Measurements from ENCODE around the gene RALGAPA1.
"Not testable (repeated sequence)": the region's sequence is repeated elsewhere in the genome, so short reads cannot be mapped to it uniquely, and the experiment has no call there.

Gene RALGAPA1

DNA sequence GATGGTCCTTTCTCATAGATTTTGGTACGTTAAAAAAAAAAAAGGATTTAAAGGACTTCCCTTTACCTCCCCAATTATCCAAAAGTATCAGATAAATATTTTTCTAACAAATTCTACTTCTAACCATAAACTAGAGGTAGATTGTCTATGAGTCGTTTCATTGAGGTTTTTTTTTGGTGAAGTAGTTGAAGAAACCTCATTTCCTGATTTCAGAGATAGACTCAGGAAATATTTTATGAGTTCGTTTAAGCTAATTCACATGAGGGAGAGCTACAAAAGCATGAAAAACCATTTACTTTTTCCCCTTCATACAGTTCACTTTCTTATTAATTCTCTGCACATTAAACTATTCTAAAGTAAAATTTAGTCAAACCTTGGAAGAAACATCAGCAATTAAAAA lies 112.5 kb downstream of the RALGAPA1 start:
- no peak for DNase-seq

DNA sequence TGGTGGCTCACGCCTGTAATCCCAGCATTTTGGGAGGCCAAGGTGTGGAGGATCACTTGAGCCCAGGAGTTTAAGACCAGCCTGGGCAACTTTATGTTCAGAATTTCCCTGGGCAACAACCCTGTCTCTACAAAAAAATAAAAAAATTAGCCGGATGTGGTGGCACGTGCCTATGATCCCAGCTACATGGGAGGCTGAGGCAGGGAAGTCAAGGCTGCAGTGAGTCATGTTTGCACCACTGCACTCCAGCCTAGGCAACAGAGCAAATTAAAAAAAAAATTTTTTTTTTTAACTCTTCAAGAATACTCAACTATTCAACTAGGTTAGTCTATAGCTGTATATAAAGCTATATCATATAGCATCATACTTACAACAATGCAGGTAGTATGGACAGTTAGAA lies 113.0 kb downstream of the RALGAPA1 start:
- no peak for DNase-seq

DNA sequence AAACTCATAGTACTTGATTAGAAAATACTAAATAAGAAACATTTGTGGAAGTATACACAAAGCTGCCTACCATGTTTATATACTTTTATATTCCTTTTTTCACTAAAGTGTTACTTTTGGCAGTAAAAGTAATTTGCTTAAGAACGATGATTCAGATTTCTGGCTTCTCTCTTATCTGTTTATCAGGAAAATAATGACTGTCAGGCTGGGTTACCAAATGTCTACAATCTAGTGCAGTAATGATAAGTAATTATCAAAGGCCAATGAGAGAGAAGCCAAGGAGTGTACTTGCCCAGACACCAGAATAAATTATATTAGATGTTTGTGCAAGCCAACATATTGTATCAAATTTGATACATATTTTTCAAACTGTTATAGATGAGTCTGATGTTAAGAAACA lies 113.4 kb downstream of the RALGAPA1 start:
- DNase-seq = no peak

DNA sequence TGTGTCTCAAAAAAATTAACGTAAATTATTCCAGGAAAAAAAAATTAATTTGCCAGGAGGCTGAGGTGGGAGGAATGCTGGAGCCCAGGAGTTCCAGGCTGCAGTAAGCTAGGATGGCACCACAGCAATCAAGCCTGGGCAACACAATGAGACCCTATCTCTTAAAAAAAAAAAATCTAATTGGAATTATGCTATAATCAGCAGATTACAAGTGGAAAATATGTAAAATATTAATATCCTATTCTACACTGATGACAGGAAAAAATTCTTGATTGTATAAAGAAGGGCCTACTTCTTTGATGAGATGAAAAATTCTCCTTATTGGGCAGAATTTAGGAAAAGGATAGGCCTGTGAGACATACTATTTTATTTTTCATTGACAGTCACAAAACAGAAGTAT lies 114.0 kb downstream of the RALGAPA1 start:
- DNase-seq = no peak

DNA sequence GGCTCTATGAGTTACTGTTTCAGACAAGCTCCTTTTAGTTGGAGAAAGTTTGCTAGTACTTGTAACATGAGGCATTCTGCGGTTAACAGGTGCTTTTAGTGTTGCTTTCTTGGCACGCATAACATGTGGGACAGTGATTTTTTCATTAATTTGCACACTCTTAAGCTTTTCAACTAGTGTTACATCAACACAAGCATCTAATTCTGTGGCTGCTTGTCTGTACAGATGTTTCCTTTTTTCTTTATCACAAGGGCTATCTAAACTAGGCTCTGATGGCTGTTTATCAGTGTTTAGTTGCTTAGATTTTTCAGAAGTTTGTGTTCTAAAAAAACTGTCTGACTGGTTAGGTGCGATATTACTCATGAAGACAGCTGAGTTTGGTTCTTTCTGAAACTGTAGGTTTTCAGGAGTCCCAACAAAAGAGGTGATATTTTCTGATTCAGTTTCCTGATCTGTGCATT lies 120.1 kb downstream of the RALGAPA1 start:
- no peak for DNase-seq

DNA sequence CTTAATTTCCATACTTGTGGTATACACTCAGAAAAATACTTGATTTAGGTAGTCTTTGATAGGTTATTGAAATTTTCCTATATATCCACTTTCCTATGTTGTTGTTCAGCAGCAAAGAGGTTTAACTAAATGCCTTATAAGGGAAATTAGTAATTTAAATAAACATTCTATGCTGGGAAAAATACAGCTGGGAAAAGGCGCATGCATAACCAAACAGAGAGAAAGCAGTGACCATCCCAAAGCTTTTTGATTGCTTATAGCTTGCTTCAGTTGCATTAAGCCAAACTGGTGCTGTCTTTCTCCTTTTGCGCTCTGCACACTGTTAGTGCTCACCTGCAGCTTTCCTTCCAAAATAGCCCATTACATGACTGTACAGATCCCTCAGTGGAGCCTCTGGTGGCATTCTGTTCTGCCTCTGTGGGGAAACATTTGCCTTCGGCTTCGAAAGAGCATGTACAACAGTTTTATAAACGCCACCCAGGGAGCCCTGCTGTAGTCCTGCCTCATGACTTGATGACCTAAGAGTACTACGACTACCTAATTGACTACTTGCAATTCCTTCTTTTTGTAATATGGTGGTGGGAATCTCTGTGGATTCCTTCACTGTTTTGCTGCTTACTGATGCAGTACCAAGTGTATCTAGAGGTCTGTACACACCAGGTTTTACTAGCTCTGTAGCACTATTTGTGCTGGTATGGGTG lies 120.8 kb downstream of the RALGAPA1 start:
- DNase-seq = no peak

DNA sequence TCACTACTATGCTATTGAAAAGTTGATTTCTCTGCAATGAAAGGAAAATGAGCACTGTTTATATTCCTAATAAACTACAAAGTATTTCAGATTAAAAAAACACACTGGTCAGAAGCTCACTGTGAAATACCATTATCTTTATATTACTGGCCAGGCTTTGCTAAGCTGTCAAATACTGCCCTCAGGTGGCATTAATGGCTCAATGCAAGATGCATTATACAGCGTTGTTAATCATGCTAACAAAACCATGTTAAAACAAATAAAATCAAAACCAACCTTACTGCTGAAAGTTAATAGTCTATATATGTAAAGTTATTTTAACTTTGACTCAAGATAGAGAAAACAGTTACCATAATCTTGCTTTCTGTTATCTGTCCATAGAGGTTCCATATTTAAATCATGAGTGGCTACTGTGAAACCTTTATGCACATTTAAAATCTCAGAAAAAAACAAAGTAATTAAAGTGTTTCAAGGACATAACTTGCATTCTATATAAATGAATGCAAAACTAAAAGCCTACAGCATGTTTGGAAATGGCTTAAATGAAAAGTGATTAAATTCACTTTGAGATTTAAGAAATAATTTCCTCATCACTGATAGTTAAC lies 121.7 kb downstream of the RALGAPA1 start:
- no peak for DNase-seq

DNA sequence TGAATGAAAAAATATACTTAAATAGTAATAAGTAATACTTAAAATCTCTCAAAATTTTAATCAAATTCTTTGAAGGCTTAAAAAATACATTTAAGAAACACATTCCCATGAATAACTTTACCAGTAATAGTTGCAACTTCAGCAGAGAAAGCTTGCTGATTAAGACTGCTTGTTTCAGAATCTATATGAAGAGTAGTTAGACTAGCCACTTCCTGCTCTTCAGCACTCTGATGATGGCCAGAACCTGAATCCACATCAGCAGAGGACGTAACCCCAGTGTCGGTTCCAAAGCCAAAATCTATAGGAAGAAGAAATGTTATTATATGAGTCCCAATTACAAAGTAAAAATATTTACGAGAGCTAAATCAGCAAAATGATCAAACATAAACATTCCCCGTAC lies 125.4 kb downstream of the RALGAPA1 start:
- DNase-seq = not testable (repeated sequence)

DNA sequence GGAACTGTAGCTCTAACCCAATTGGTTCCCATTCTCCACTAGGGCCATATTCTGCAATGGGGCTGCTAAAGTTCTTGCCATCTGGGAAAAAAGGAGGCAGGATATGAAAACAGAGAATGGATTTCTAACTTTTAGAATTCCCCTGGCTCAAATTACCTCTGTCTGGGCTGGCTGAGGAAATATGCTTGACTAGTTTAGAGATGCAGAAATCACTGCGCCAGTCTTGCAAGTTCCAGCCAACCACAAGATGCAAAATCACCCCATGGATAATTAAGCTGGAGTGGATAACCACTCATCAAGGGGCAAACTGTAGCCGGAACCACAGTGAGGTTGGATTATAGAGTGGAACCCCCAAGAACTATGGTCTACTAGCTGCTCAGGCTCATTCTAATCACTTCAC lies 126.3 kb downstream of the RALGAPA1 start:
- no peak for DNase-seq

DNA sequence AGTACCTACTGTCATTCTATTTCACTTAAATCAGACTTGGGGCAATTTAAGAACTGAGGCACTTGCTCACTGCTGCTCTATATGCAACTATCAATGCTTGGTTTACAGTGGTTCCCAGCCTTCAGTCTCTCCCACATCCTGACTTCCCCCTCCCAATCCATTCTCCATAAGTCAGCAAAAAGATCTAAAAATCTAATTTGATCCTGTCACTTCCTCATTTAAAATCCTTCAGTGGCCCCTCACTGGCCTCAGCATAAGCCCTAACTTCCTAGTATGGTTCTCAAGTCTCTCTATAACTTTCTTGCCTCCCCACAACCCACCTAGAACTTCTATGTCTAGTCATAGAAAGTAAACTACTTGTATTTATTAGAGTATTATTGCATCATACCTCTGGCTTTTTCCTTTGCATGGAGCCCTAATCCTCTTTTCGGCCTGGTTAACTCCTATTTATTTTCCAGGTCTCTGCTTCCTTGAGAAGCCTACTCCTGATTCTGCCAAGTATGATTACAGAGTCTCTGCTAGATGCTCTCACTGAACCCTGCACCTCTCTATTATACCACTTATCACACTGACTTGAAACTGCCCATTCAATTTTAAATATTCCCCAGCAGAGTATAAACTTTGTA lies 130.6 kb downstream of the RALGAPA1 start:
- DNase-seq = no peak

DNA sequence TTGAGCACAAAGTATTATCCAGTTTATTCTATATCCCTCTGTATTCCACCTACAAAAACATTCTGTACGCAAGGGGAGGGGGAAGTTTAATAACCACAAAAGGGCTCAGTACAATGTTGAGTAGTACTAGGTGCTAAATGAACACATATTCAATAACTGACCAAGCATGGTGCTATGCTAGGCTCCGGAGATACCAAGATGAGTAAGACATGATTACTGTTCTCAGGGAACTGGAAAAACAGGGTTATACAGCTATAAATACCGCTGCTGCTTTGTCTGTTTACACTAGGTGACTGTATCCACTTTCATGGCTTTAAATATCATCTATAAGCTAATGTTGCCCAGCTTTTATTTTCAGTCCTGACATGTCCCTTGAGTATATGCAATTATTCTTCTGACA lies 139.3 kb downstream of the RALGAPA1 start:
- no peak for DNase-seq

DNA sequence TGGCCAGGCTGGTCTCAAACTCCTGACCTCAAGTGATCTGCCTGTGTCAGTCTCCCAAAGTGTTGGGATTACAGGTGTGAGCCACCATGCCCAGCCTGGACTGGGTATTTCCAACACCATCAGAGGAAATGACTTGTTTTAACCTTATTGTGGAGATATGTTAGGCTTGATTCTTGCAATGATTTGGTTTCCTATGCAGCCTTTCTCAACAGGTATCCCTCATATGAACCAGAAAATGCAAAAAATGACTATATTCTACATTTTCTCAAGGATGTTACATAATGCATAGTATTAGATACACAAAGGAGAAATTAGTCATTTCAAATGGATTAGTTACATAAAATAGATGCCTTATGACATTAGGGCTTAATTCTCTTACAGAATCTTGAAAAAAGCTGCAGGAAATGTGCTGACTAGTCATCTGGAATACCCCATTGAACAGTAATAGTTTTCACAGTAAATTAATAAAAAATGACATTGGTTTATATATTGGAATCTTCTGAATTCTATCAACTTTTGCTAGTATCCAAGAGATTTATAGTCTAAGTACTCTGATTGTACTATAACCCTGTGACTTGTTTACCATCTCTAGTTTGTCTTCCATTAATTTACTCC lies 142.6 kb downstream of the RALGAPA1 start:
- no peak for DNase-seq

DNA sequence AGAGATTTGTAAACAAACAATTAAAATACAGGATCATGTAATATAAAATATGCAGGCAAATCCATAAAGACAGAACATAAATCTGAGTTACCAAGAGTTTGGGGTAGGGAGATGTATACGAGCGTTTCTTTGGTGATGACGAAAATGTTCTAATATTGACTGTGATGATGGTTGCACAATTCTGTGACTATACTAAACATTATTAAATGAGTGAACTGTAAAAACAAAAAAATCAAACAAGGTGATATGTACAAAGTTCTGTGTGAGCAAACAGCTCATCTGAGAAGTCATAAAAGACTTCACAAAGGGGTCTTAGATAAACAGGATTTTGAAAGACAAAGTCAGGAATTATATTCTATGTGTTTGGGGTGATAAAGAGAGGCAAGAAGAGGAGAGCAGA lies 147.2 kb downstream of the RALGAPA1 start:
- DNase-seq = no peak

DNA sequence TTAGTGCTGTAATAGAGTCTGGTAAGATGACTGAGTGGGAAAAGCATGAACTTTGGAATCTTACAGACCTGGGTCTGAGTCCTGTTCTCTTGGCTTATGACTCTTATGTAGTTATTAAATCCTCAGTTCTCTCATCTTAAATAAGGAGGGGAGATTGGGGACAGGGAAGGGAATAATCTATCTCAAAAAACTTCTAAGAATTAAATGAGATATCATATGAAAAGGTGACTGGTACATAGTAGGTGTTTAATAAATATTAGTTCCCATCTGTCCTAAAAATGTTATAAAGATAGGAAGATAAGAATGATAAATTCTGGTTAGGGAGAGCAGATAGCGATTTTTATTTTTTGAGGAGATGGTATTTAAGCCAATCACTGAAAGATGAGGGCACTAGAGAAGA lies 156.1 kb downstream of the RALGAPA1 start:
- DNase-seq = no peak

DNA sequence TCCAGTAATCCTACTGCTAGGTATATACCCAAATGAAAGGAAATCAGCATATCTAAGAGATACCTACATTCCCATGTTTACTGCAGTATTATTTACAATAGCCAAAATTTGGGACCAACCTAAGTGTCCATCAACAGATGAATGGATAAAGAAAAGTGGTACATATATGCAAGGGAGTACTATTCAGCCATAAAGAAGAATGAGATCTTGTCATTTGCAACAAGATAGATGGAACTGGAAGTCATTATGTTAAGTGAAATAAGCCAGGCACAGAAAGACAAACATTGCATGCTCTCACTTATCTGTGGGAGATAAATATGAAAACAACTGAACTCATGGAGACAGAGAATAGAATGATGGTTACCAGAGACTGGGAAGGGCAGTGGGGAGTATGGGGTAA lies 165.6 kb downstream of the RALGAPA1 start:
- no peak for DNase-seq

DNA sequence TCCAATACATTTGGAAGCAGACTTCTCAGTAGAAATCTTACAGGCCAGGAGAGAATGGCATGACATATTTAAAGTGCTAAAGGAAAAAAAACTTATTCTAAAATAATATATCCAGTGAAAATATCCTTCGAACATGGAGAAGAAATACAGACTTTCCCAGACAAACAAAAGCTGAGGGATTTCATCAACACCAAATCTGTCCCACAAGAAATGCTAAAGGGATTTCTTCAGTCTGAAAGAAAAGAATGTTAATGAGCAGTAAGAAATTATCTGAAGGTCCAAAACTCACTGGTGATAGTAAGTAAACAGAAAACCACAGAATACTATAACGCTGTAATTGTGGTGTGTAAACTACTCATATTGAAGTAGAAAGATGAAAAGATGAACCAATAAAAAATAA lies 171.2 kb downstream of the RALGAPA1 start:
- DNase-seq = no peak

DNA sequence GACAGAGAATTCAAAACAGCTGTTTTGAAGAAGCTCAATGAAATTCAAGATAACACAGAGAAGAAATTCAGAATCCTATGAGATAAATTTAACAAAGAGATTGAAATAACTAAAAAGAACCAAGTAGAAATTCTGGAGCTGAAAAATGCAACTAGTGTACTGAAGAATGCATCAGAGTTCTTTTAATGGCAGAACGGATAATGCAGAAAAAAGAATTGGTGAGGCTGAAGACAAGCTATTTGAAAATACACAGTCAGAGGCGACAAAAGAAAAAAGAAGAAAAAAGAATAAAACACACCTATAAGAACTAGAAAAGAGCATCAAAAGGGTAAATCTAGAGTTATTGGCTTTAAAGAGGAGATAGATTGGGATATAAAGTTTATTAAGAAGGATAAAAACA lies 171.8 kb downstream of the RALGAPA1 start:
- DNase-seq = no peak

DNA sequence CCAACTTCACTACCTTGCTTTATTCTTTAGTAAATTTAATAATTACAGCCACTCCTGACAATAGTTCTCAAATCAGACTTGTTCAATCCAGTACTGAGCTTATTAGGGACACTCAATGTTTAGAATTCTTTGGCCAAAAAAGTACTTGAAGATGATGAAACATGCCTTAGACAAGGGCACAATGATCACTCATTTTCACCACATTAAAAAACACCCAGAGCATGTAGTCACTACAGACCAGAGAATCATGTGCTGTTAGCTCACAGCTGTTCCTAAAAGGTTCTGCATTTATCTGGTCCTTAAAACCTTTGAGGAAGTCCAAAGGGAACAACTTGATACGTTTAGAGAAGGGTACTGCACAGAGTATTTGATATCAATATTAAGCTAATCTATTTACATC lies 176.4 kb downstream of the RALGAPA1 start:
- DNase-seq = no peak

DNA sequence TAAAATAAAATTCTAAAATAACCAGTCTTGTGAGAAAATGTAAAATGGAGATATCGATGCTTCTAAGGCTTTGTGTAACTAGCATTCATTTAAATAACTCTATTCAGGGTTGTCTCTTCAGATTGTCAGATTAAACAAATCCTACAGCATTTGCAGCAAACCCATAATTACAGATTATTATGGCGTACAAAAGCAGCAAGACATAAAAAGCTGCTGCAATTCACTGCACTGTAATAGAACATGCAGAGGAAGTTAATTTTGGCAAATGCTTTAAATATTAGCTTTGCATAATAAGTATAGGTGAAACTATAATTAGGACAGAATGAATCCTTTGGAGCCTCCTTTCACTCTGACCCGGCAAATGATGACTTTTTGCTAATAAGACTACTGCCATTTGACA lies 176.8 kb downstream of the RALGAPA1 start:
- DNase-seq = no peak

DNA sequence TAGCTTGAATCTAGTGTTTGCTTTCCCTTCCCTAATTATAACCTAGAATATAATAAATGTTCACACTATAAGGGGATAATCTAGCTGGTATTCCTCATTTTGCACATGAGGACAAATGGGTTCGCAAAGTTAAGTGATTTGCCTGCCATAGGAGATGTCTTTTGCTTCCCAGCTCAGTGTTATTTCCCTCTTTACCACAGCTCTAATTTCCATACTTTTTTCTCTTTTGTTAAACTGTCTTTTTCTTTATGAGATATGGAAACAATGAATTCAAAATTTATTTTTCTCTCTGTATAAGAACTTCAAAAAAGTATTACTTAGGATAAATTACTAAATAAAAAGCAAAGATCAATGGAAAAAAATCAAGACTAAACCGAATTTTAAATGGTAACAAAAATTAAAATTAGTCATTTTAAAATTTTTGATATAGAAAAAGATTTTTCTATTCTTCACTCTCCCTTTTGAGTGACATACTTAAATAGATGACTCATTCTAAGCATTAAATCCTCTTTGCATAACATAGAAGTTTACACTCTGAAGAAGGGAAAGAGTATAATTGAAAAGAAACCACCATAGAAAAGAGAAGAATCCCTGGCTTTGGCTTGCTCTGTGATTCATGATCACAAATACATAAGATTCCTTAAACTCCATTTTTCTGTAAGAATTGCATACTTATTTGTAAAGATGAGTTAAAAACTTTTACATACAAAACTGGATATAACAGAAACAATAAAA lies 177.9 kb downstream of the RALGAPA1 start:
- no peak for DNase-seq

DNA sequence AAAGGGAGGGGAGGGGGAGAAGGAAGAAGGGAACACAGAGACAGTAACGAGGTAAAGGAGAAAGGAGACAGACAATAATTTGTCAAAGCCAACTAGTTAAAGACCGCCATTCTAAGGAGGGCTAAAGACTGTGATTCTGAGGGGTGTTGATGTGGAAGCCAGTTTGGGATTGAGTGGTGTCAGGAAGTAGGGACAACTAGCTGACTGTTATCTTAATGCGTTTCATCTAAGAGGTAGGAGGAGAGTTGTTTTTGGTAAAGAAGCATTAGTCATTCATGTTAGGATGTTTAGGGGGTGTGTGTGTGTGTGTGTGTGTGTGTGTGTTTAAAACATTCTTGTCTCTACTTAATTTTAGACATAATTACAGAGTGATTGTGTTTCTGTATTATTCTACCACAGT lies 180.1 kb downstream of the RALGAPA1 start:
- no peak for DNase-seq

DNA sequence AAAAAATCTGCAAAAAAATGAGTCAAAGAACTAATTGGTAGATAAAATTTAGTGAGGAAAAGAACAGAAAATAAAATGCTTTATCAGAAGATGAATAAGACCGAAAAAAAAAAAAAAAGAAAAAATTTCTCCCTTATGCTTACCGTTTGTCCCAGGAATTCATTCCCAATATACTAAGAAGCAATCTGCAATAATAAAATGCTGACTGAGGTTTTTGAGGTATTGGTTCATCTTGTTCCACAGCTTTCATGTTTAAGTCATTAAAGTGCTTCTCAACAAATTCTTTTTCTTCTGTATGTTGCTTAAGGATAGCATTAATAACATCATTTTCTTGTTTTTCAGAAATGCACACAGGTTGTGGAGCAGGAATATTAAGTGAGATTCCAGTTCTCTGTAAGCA lies 182.1 kb downstream of the RALGAPA1 start:
- DNase-seq = not testable (repeated sequence)

DNA sequence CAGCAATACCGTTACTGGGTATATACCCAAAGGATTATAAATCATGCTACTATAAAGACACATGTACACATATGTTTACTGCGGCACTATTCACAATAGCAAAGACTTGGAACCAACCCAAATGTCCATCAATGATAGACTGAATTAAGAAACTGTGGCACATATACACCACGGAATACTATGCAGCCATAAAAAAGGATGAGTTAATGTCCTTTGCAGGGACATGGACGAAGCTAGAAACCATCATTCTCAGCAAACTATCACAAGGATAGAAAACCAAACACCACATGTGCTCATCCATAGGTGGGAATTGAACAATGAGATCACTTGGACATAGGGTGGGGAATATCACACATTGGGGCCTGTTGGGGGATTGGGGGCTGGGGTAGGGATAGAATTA lies 187.1 kb downstream of the RALGAPA1 start:
- DNase-seq = not testable (repeated sequence)
